GM03348 (cell line): ENCODE results near the gene PRXL2B.
"Not testable (repeated sequence)": the region's sequence is repeated elsewhere in the genome, so short reads cannot be mapped to it uniquely, and the experiment has no call there.

Source experiments
- DNase-seq: peaks from one replicate; pipeline ENCODE4 v3.0.0; 2012; ENCODE audit warnings: low spot score

The PRXL2B gene, protein sequence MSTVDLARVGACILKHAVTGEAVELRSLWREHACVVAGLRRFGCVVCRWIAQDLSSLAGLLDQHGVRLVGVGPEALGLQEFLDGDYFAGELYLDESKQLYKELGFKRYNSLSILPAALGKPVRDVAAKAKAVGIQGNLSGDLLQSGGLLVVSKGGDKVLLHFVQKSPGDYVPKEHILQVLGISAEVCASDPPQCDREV

DNA sequence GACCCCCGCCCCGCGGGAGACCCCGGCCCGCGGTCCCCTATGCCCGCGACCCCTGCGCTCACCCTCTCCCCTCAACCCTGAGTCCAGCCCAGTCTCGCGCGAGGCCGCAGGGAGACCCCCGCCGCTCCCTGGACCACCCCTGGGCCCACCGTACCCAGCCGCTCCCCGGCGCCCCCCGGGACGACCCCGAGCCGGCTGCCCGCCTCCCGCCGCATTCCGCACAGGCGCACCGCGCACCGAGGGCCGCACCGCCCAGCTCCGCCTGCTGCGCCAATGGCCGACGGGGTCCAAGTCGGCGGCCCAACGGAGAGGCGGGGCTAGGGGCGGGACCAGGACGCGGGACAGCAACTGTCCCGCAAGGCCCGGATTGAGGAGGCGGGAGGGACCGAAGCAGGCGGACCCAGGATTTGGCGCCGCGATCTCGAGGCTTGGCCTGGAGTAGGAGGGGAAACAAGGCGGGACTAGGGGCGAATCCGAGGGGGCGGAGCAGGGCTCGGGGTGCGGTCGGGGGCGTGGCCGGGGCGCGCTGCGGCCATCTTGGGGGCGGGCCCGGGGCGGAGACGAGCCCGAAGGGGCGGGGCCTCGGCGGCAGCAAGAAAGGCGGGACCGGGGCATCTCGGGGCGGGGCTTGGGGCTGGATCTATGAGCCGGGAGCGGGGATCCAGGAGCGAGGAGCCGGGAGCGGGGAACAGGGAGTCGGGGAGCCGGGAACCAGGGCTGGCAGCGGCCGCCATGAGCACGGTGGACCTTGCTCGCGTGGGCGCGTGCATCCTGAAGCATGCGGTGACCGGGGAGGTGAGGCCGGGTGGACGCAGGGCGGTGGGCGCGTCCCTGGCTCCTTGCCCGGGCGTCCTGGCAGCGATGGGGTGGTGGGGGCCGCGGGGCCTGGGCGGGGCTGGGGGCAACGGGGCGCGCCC is at the start of gene PRXL2B:
PRXL2B (plus strand) TSS at position 624 of the 917 bp plus-strand sequence; CDS start at position 733, 109 bp downstream.
- peak; percentile 100 for DNase-seq

DNA sequence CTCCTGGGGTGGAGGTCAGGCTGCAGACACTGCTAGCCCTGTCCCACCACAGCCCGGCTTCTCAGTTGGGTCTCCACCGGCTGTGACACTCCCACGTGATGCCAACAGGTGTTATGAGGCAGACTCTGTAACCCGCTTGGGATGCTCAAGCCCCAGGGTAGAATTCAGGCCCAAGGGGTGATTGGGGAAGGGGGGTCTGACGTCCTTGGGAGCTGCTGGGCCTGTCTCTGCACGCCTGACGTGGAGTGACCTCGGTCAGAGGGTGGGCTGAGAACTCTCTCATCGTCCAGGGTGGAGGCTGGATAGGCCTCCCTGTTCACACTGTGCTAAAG is 48.8 kb upstream of the PRXL2B start:
- no peak for DNase-seq

DNA sequence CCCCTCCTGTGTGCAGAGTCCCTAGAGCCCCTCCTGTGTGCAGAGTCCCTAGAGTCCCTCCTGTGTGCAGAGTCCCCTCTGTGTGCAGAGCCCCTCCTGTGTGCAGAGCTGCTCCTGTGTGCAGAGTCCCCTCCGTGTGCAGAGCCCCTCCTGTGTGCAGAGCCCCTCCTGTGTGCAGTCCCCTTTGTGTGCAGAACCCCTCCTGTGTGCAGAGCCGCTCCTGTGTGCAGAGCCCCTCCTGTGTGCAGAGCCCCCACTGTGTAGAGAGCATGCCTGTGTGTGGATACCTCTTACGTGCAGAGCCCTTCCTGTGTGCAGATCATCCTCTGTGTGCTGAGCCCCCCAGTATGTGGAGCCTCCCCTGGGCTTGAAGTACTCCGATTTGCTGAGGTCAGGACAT is 48.2 kb upstream of the PRXL2B start:
- DNase-seq = no peak

DNA sequence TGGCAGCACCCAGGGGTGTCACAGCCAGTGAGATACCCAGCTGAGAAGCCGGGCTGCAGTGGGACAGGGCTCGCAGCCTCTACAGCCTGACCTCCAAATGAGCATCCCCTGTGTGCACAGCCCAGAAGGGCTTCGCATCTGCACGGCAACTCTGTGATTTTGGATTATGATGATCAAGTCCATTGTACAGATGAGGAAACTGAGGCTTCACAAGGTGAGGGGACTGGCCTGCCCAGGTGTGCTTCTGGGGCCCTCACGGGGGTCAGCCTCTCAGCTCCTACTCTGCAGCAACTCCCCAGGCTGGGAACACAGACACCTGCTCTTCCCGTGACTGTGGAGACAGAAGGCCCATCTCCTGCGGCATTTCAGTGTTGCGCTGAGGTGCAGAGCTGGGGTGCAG is 47.7 kb upstream of the PRXL2B start:
- DNase-seq = no peak

DNA sequence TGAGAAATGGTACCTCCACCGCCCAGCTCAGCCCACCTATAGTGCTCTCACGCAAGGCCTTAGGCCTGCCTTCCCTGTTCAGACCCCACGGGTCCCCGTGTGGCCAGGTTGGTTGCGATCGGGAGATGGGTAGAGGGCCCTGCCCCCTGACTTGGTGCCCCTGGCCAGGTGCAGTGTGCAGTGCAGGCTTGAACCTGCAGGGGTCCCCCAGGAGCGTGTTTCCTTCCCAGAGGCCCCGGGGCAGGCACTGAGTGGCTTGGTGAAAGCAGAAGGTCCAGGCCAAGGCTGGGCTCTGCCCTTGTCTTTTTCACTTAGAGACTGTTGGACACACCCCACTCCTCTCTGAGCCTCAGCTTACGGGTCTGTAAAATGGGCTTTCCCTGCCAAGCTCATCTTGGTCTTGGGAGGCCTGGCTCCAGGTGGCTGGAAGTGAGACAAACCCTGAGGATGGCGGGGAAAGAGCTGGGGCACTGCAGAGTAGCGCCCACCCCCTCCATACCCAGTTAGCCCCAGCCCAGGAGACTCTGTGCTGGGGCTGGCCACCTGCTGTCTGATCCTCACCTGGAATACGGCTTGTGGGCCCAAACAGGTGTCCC is 47.2 kb upstream of the PRXL2B start:
- no peak for DNase-seq

DNA sequence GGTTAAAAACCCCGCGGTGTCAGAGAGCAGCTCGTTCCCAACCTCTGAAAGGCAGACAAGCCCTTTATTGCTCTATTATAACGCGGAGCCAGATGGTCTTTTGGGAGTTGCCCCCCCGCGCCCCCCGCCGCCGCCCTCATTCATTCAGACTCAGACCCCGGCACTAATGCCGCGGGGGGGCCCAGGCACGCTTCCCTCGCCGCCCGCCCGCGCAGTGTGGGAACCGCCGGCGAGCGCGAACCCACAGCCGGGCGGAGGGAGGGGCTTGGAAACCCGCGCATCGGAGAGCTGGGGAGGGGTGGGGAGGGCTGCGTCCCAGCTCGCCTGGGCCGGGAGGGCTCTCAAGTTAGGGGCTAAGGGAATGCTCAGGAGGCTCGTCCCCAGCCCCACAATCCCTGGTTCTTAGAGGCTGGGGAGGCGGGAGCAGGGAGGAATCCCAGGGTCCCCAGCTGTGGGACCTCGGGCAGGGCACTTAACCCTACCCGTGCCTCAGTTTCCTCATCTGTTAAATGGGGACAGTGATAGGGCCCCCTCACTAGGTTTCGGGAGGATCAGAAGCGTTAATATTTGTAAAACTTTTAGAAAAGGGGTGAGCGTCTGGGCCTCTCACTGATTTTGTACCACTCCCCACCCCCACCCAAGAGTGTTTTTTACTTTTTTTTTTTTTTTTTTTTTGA is 45.6 kb upstream of the PRXL2B start:
- no peak for DNase-seq

DNA sequence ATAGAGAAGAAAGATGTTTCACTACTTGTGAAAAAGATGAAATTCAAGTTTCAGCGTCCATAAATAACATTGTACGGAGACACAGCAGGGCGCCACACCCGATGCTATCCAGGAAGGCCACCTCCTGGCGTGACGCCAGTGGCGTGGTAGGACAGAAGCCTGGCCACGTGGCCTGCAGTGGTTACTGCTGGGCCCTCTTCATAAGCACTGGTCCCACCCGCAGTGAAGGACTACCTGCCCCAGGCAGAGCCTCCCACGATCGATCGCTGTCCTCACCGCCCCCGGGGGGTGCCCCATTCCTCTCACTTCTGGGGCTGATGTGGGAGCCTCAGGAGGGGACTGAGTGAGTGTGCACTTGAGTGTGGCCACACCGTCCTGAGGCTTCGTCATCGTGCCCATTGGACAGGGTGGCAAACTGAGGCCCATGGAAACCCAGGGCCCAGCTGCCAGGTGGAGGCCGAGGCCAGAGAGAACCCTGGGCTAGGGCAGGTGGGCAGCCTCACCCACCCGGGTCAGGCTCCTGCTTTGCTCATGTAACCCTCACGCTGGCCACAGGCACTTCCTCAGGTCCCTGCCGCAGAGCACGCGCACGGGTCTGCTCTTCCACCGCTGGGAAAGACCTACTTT is 44.8 kb upstream of the PRXL2B start:
- no peak for DNase-seq

DNA sequence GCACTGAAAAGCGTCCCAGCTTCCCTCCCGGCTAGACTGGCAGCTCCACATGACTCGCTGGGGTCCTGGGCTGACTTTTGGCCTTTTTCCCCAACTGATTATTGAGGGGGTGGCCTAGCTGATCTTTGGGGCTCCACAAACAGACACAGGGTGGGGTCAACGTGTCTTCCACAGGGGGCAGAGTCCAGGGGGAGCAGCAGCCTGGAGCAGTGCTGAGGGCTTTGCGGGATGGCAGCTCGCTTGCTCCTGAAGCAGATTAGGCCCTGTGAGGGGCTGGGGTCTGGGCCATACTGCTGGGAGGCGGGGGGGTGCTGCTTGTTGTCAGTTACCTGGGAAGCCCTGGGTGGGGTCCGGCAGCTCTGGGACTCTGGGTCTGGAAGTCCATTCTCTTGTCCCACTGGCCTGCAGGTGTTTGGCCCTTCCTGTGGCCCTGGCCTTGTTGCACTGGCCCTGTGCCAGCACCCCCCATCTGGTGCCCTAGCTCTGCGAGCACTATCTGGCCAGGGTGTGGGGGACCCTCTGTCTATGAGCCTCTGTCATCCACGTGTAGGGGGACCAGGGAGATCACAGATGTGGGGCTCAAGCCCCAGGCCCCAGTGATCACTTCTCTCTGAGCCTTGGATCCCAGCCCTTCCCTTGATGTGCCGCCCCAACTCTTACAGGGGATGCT is 44.2 kb upstream of the PRXL2B start:
- no peak for DNase-seq

DNA sequence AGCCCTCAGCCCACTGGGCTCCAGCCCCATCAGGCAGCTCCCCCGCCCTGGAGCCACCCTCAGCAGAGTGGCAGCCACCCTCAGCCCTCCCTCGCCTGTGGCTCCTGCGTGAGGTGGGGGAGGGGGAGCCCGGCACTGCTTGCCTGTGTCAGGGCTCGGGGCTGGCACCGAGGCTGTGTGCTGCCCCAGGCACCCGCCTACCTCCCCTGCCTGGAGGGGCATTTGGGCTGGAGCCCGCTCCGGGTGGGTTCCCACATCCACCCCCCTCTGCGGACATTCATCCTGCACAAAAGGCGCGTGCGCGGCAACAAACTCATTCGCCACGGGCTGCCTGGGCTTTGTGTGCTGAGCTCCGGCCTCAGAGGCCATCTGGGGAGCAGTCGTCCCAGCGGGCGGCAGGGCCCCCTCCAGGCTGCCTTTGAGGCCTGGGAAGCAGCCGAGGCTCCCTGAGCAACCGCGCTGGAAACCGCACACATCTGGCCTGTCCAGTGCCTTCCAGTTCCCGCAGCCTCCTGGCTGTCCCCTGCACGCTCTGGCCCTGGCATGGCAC is 43.0 kb upstream of the PRXL2B start:
- no peak for DNase-seq

DNA sequence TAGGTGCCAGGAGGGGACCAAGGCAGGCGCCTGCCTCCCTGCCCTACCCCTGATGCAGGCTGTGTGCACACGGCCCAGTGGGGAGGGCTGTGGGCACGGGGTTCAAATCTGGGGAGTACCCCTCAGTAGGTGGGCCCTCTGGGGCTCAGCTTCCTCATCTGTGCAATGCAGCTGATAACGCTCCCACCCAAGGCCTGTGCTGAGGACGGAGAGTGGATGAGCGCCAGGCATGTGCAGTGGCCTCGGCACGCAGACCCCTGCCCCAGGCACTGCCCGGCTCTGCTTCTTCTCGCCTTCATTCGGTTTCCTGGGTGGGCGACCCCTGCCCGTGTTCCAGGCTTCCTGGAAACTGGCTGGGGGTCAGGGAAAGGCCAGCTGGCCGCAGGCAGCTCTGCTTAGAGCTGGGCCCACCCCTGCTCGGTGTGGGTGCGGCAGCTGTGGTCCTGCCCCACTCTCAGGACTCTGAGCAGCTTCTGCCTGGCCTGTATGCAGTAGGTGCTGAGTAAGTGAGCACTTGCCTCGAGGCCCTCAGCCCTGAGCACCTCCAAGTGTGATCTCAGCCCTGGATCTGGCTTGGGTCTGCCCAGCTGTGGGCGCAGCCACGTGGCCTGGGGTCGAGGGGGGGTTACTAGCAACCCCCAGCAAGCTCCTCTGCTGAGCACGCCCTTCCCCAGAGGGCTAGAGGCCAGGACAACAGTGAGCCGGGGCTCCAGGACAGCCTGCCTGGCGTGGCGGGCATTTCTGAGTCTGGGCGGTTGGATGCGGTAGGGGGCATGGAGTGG is 42.3 kb upstream of the PRXL2B start:
- DNase-seq = no peak

DNA sequence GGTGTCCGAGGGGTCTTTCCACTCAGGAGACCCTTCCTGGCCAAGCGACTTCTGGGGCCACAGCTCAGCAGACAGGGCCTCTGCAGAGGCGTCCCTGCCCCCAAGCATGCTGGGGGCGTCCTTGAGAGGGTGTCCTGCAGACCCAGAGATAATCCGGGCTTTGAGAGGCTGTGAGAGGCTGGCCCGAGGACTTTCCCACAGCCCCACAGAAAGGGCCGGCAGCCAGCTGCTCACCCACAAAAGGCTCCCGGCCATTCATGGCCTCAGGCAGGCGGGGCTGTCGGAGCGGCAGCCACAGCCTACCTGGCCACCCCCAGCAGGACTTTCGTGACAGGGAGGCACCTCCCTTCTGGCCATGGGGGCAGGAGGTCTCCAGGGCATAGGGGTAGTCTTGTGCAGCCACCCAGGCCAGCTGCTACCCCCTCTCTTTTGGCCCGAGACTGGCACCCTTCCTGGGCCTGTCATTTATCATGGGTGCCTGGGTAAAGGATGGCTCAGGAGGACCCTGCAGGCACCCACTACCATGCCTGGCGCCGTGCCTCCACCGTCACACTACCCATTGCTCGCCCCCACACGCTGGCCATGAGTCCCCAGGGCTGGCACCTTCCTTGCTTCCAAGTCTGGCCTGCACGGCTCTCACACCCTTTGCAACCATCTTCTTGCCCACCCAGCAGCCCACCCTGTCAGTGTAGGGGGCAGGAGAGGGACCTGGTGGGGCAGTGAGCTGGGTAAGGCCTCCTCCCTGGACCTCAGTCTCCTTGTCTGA is 41.5 kb upstream of the PRXL2B start:
- DNase-seq = no peak

DNA sequence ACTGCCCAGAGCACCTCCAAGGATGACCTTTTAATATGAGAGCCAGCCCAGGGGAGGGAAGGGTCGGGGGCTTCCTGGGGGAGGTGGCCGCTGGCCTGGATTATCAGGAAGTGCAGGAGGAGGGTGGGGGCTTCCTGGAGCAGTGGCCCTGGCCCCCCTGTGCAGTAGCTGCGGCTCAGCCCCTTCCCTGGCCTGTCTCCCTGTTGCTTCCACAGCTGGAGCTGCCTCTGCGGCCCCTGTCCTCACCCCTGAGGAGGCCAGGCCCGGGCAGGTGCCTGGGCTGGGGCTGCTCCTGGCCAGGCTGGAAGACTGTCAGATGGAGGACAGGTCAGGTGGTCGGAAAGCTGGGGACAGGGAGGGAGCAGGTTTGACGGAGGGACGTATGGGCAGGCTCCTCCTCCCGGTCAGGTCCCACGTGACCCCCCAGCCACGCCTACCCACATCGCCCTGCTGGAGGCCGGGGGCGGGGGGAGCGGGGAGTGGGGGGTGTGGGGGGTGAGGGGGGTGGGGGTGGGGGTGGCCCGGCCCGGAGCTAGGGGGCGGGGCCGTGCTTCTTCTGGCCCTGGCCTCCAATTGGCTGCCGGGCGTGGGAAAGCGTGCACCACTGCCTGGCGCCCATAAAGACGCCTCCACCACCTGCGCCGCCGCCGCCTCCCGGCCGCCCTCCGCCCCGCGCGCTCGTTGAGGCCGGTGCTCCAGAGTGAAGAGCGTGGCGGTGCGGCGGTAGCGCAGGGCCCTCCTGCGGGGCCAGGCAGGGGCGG is 40.6 kb upstream of the PRXL2B start:
- peak; percentile 93 for DNase-seq

DNA sequence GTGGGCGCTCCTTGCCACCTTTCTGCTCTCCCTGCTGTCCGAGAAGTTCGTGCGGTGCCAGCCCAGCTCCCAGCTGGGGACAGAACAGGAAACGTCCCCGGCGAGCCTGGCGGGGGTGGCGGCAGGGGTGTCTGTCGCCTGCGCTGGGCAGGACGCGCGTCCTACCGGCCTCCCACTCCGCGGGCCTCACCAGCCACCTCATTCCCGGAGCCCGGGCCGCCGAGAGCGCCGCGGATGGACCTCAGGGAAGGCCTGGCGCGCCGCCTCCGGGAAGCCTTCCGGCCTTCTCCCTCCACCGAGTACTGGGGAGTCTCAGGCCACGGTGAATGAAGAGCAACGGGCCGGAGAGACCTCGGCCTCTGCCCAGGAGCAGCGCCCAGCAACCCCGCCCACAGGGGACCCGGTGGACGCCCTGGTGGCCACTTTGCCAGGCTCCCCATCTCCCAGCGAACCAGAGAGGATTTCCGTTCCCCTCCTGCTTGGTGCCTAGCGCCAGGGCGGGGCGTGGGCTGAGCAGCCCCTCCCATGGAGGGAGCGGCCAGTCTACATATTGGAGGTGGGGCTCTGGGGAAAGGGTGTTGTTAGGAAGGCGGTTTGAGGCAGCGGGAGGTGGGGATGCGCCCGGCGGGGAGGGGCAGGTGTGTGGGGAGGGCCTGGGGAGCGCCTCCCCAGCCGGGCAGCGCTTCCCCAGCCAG is 39.9 kb upstream of the PRXL2B start:
- peak; percentile 94 for DNase-seq

DNA sequence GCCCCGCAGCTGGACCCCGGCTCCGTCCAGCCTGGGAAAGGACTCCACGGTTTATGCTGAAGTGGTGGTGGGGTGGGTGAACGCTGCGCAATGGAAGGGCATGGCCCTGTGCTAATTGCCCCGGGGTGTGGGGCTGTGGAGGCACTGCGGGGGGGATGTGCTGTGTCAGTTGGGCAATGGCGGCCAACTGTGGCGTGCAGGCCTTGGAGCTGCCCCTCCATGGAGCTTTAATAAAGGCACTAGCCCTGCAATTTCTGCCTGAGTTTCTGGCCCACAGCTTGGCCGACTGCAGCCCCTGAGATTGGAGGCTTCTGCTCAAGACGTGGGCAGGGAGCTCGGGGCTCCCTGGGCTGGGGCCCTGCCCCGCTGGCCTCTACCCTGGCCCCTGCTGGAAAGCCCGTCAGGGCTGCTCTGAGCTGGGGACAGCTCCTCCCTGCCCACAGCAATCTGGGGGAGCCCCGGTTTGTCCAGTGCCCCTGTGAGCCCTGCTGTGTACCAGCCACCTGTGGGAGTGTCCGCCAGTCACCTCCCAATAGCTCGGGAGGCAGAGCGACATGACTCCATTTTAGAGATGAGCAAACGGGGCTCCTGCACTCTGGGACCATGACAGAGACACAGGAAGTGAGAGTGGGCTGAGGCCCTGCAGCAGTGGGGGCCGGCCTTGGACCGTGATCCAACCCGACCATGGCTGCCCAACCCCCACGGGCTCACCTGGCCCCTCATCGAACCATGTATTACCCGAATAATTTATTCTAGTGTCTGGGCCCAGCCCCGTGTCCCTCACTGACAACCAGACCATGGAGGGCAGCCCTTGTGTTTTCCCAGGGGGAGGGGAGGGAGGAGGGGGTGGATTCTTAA is 39.1 kb upstream of the PRXL2B start:
- DNase-seq = no peak

DNA sequence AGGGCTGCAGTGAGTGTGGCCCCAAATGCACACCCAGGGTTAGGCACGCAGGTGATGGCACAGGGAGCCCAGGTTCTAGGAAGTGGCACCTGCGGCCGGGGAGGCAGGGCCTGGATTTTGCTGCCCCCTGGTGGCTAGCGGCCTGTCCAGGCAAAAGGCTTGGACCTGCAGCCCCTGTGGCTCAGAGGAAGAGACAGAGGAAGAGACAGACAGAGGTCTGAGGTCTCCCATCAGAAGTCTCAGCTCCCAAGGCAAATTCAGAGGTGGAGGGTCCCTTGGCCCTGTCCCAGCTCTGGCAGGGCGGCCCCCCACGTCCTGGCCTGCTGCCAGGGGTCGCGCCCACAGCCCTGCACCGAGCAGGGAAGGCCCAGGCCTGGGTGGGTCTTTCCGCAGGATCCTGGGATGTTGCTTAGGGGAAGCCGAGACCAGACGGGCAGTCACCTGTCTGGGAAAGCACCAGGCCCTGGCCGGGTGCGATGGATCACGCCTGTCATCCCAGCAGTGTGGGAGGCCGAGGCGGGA is 38.4 kb upstream of the PRXL2B start:
- peak; percentile 90 for DNase-seq

DNA sequence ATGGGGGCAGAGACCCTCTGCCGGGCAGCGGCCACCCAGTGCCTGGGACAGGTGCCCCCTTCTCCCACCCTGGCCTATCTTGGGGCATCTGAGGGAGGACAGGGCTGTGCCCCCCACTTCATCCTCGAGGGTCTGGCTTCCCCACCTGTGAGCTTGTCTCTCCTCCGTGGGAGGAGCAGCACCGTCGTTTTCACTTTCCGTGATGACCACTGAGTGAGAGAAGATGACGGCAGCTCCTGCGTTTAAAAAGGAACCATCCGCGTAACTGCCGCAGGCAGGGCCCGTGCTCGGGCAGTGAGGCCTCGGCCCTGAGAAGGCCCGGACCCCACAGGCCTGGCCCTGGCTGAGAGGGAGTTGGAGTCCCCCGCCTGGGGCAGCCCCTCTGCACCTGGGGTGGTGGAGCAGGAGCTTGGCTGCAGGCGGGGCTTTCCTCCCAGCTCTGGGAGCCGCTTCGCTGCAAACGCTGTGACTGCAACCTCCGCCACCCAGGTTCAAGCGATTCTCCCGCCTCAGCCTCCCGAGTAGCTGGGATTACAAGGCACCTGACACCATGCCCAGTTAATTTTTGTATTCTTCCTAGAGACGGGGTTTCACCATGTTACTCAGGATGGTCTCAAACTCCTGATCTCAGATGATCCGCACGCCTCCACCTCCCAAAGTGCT is 37.1 kb upstream of the PRXL2B start:
- not testable (repeated sequence) for DNase-seq
